Smooth muscle cell (in vitro differentiated cells): ENCODE measurements around the gene GPBAR1. TPM values are rescaled to one million over a fixed set of nuclear protein-coding genes. Genes with fewer than 3 reads are reported as not detected.
"Not testable (repeated sequence)": the region's sequence is repeated elsewhere in the genome, so short reads cannot be mapped to it uniquely, and the experiment has no call there.

Experiments
- DNase-seq: peaks from one replicate; lab custom pipeline; 2025; ENCODE audit not compliant: unreplicated experiment; lab: John Stamatoyannopoulos, UW
- H2AFZ ChIP-seq: fragments of 200-600 bp; sonication (generic); 2 replicates; pipeline ENCODE4 v1.6.0; 2016; ENCODE audit warnings: antibody characterized with exemption, low read depth, mild to moderate bottlenecking
- H3F3A ChIP-seq: fragments of 200-600 bp; sonication (generic); 2 replicates; pipeline ENCODE4 v1.6.0; 2017; ENCODE audit warnings: antibody characterized with exemption, low read depth
- H3K27ac ChIP-seq: fragments of 200-600 bp; sonication (generic); 2 replicates; pipeline ENCODE4 v1.5.1; 2016; ENCODE audit warnings: low read depth, mild to moderate bottlenecking
- H3K27me3 ChIP-seq: fragments of 200-600 bp; sonication (generic); 2 replicates; pipeline ENCODE4 v1.6.1; 2016; ENCODE audit warnings: low read depth, mild to moderate bottlenecking
- H3K36me3 ChIP-seq: fragments of 200-600 bp; sonication (generic); 2 replicates; pipeline ENCODE4 v1.5.1; 2016; ENCODE audit warnings: low read depth
- H3K4me1 ChIP-seq: fragments of 200-600 bp; sonication (generic); 2 replicates; pipeline ENCODE4 v1.5.1; 2016; ENCODE audit warnings: low read depth
- H3K4me2 ChIP-seq: fragments of 200-600 bp; sonication (generic); 2 replicates; pipeline ENCODE4 v1.6.0; 2016; ENCODE audit warnings: mild to moderate bottlenecking
- H3K4me3 ChIP-seq: fragments of 200-600 bp; sonication (generic); 2 replicates; pipeline ENCODE4 v1.5.1; 2016; ENCODE audit warnings: mild to moderate bottlenecking
- H3K79me2 ChIP-seq: fragments of 200-600 bp; sonication (generic); 2 replicates; pipeline ENCODE4 v1.6.0; 2016; ENCODE audit warnings: low read depth, mild to moderate bottlenecking
- H3K9ac ChIP-seq: fragments of 200-600 bp; sonication (generic); 2 replicates; pipeline ENCODE4 v1.6.0; 2016; ENCODE audit warnings: low read depth
- H3K9me3 ChIP-seq: fragments of 200-600 bp; sonication (generic); replicated peaks from 2 replicates; pipeline ENCODE4 v1.5.1; 2016; ENCODE audit warnings: low read depth
- H4K20me1 ChIP-seq: fragments of 200-600 bp; sonication (generic); 2 replicates; pipeline ENCODE4 v1.6.0; 2016; ENCODE audit warnings: low read depth
- WGBS: methylation state at CpG from one replicate; pipeline ENCODE4 v1.1.7; 2016; ENCODE audit warnings: low lambda C conversion rate; 5-methylcytosine and 5-hydroxymethylcytosine counted together
- polyA plus RNA-seq: library from polyadenylated mRNA; unstranded; fragments of >200 nt; fragmentation: Nextera tagmentation; extraction: Ambion mirVana; gene quantifications from 2 replicates; pipeline ENCODE4 v1.2.1, GENCODE V29; 2016
- total RNA-seq: library from RNA; depleted of rRNA; stranded (reverse); fragments of >200 nt; gene quantifications from 2 replicates; pipeline ENCODE4 v1.2.3, GENCODE V29; 2014
- TF ChIP-seq, protein P1 (sequence below): fragments of 200-600 bp; sonication (generic); IDR thresholded peaks from 2 replicates; pipeline ENCODE4 v1.5.1; 2017; ENCODE audit warnings: borderline replicate concordance, mild to moderate bottlenecking, antibody characterized with exemption; ENCODE audit not compliant: insufficient read depth, poor library complexity, severe bottlenecking

GPBAR1 gene
- total and polyA plus RNA-seq, 2 experiments from 2014 or later: 1.3 to 1.6 TPM

DNA sequence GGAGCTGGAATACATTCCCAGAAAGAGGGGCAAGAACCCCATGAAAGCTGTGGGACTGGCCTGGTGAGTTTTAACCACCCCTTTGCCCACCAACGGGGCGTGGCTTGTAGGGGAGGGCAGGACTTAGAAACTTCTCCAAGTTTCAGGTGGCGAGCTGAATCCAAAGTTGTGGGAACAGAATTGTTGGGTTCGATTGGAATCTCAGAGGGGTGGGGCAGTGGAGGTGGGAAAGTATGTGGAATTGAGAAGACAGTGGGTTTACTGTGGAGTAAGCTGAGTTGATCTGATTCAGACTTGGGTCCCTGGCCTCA lies 10.6 kb downstream of the GPBAR1 start:
- TF ChIP-seq, protein P1, sequence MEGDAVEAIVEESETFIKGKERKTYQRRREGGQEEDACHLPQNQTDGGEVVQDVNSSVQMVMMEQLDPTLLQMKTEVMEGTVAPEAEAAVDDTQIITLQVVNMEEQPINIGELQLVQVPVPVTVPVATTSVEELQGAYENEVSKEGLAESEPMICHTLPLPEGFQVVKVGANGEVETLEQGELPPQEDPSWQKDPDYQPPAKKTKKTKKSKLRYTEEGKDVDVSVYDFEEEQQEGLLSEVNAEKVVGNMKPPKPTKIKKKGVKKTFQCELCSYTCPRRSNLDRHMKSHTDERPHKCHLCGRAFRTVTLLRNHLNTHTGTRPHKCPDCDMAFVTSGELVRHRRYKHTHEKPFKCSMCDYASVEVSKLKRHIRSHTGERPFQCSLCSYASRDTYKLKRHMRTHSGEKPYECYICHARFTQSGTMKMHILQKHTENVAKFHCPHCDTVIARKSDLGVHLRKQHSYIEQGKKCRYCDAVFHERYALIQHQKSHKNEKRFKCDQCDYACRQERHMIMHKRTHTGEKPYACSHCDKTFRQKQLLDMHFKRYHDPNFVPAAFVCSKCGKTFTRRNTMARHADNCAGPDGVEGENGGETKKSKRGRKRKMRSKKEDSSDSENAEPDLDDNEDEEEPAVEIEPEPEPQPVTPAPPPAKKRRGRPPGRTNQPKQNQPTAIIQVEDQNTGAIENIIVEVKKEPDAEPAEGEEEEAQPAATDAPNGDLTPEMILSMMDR: no peak
- H3K4me2 ChIP-seq: peak overlapping the region; percentile 96
- WGBS: 69% methylated on average over 4 of the region's 4 CpGs
- H3K9me3 ChIP-seq: no peaks in the 10 kb centered on the region
- H3F3A ChIP-seq: peaks cover 6% of the 10 kb centered on the region
- no peak overlapping the region for H3K27ac ChIP-seq
- H3K4me1 ChIP-seq: peaks cover 9% of the 10 kb centered on the region
- no peaks in the 10 kb centered on the region for H3K36me3 ChIP-seq
- H3K4me3 ChIP-seq: peak overlapping the region; percentile 86
- peaks cover 33% of the 10 kb centered on the region for H3K79me2 ChIP-seq
- DNase-seq: no peak
- H4K20me1 ChIP-seq: peaks cover 6% of the 10 kb centered on the region
- H2AFZ ChIP-seq: no peak overlapping the region
- no peaks in the 10 kb centered on the region for H3K27me3 ChIP-seq
- H3K9ac ChIP-seq: peak overlapping the region; percentile 78

DNA sequence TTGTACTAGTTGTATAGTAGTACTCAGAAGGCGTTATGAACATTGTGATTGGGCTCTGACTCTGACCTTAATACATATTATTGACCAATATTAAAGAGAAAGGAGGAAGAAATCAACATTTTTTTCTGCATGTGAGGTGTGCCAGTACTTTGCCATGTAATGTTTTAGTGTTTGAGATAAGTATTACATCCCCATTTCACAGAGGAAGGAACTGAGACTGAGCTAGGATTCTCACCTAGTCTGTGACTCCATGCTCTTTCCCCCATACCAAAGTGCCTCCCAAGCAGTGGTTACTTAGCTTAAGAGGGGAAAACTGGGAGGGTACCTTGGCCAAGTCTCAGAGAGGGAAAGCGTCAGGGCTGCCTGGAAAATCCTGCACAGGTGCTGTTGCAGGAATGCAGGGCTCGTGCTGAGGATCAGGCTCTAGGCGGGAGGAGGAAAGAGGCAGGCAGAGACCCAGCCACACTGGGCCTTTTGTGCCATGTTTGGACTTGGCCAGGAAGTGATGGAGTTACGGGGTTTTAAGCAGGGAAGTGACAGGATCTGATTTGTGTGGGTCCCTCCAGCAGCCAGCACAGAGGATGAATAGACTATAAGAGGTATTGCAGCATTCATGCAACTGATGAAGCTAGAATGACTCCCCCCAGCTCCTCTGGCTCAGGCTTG lies 11.2 kb downstream of the GPBAR1 start:
- no peaks in the 10 kb centered on the region for H3K36me3 ChIP-seq
- H3K79me2 ChIP-seq: peaks cover 33% of the 10 kb centered on the region
- TF ChIP-seq, protein P1: no peak
- H3K4me3 ChIP-seq: no peak overlapping the region
- peaks cover 6% of the 10 kb centered on the region for H3F3A ChIP-seq
- H4K20me1 ChIP-seq: peaks cover 11% of the 10 kb centered on the region
- no peak overlapping the region for H3K9ac ChIP-seq
- no peaks in the 10 kb centered on the region for H3K9me3 ChIP-seq
- DNase-seq: no peak
- no peak overlapping the region for H3K4me2 ChIP-seq
- 87% methylated on average over 5 of the region's 5 CpGs for WGBS
- no peaks in the 10 kb centered on the region for H3K27me3 ChIP-seq
- no peak overlapping the region for H3K27ac ChIP-seq
- H3K4me1 ChIP-seq: peaks cover 9% of the 10 kb centered on the region
- H2AFZ ChIP-seq: no peak overlapping the region

DNA sequence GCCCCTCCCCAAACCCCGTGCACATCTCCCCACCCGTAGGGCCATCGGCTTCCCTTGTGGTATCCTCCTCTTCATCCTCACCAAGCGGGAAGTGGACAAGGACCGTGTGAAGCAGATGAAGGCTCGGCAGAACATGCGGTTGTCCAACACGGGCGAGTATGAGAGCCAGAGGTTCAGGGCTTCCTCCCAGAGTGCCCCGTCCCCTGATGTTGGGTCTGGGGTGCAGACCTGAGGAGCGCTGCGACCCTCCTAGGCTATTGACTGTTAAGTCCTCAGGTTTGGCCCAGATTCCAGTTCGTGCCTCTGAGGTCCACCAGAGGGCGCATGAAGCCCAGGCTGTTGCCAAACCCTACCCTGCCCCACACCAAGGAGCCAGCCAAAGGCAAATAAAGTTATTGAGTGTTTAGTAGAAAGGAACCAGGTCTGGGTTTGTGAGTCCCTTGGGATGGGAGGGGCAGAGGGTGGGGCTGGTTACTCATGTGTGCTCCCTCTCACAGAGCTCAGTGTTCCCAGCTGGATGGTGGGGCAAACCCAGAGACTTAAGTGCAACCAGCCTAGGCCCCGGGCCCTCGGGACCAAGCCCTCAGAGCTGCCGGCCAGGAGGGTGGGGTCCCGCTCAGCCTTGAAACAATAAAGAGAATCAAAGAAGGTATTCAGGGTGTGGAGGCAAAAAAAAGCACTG lies 11.9 kb downstream of the GPBAR1 start:
- Histone ChIP-seq H3K9me3 (no peaks in the 10 kb centered on the region), H3K27me3 (no peaks in the 10 kb centered on the region), H3K36me3 (no peaks in the 10 kb centered on the region), H3K79me2 (peaks cover 32% of the 10 kb centered on the region), H3K27ac (peak overlapping the region; percentile 53), H4K20me1 (peaks cover 15% of the 10 kb centered on the region), H3K4me1 (peaks cover 9% of the 10 kb centered on the region), H3K9ac (no peak overlapping the region), H3K4me3 (no peak overlapping the region), H2AFZ (no peak overlapping the region), H3K4me2 (no peak overlapping the region), H3F3A (peaks cover 6% of the 10 kb centered on the region)
- peak; percentile 39 for DNase-seq
- TF ChIP-seq, protein P1: peak; percentile 88
- WGBS: 56% methylated on average over 18 of the region's 18 CpGs

DNA sequence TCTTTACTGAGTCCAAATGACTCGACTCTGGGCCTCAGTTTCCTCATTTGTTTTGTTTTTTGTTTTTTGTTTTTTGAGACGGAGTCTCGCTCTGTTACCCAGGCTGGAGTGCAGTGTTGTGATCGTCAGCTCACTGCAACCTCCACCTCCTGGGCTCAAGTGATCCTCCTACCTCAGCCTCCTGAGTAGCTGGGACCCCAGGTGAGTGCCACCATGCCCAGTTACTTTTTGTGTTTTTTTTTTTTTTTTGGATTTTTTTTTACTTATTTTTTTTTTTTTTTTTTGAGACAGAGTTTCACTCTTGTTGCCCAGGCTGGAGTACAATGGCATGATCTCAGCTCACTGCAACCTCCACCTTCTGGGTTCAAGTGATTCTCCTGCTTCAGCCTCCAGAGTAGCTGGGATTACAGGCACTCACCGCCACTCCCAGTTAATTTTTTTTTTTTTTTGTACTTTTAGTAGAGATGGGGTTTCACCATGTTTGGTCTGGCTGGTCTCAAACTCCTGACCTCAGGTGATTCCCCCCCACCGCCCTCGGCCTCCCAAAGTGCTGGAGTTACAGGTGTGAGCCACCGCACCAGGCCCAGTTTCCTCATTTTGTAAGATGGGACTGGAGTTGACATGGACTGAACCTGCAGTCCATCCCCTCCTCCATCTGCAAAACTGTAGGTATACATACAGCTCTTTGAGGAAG lies 12.5 kb downstream of the GPBAR1 start:
- H3K9ac ChIP-seq: not testable (repeated sequence)

More for the DNA sequence above, 12.5 kb downstream of the GPBAR1 start:
- H3K27ac ChIP-seq: peak overlapping the region; percentile 53
- not testable (repeated sequence) for H3K9me3 ChIP-seq, DNase-seq, H2AFZ ChIP-seq, H3K36me3 ChIP-seq, H3K4me2 ChIP-seq, H3K4me1 ChIP-seq, H3F3A ChIP-seq, H3K4me3 ChIP-seq, H3K27me3 ChIP-seq
- H4K20me1 ChIP-seq: peaks cover 15% of the 10 kb centered on the region
- peaks cover 25% of the 10 kb centered on the region for H3K79me2 ChIP-seq
- 93% methylated on average over 8 of the region's 8 CpGs for WGBS
